Astrocyte (in vitro differentiated cells and primary cell): ENCODE results near the gene KCNJ12.
"Not testable (repeated sequence)": the region's sequence is repeated elsewhere in the genome, so short reads cannot be mapped to it uniquely, and the experiment has no call there.

ENCODE experiments used
- CTCF ChIP-seq: IDR thresholded peaks from 2 replicates; pipeline ENCODE4 v1.5.1; 2011; ENCODE audit warnings: low read depth, mild to moderate bottlenecking, inconsistent platforms, low read length, moderate library complexity; ENCODE audit not compliant: insufficient read depth
- EZH2 ChIP-seq: IDR thresholded peaks from 2 replicates; pipeline ENCODE4 v1.6.1; 2012; ENCODE audit warnings: mild to moderate bottlenecking, low read length, inconsistent platforms; ENCODE audit not compliant: insufficient read depth

- TF ChIP-seq CTCF, EZH2: not testable (repeated sequence)
Observed at GRCh38 chr17:21456449-21456848, 80.3 kb downstream of the KCNJ12 start.
